ENCODE measurements around the gene TWIST2.

Gene TWIST2

DNA sequence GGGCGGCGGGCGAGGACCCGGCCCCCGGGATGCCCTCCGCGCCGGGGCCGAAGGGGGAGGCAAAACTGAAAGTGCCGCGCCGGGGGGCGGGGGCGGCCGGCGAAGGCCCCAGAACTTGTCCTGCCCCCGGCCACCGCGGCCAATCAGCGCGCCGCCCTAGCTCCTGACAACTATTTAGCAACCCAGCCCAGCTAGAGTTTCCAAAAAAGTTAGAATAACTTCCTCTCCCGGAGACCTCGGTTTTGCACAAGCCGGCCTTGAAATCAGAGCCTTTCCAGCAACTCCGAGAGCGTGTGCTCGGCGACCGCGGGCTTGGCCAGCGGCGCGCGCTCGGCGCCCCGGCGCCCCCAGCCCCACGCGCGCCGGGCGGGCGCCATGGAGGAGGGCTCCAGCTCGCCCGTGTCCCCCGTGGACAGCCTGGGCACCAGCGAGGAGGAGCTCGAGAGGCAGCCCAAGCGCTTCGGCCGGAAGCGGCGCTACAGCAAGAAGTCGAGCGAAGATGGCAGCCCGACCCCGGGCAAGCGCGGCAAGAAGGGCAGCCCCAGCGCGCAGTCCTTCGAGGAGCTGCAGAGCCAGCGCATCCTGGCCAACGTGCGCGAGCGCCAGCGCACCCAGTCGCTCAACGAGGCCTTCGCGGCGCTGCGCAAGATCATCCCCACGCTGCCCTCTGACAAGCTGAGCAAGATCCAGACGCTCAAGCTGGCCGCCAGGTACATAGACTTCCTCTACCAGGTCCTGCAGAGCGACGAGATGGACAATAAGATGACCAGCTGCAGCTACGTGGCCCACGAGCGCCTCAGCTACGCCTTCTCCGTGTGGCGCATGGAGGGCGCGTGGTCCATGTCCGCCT, at the start of gene TWIST2:
TSS of gene TWIST2 (plus strand) at position 245 of the 850 bp plus-strand sequence. CDS start at position 376, 131 bp downstream.
- DNase-seq, result no peak

DNA sequence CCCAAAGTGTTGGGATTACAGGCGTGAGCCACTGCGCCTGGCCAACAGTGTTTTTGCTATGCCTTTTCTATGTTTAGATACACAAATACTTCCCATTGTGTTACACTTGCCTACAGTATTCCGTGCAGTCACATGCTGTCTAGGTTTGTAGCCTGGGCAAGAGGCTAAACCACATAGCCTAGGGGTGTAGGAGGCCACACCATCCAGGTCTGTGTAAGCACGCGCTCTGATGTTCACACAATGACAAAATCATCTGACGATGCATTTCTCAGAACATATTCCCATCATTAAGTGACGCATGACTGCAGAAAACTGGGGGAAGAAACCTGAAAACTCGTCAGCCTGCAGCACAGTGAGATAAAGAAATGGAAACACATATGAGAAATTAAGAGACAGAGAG, 46.1 kb upstream of the TWIST2 start:
- DNase-seq, result no peak

DNA sequence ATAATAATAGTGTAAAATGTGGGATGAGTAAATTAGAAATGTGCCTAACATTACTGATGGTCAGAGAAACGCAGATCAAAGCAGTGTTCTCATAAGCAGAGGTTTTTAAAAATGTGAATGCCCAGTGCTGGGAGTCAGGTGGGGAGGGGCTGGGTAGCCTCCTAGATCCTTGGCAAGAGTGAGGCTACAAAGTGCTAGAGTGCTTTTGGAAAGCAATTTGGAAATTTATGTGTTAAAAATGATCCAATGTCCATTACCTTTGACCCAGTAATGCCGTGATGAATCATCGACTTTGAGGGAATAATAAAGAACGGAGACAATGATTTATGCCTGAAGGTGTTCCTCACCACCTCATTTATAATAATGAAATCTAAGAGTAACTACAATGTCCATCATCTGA, 44.9 kb upstream of the TWIST2 start:
- no peak for DNase-seq

DNA sequence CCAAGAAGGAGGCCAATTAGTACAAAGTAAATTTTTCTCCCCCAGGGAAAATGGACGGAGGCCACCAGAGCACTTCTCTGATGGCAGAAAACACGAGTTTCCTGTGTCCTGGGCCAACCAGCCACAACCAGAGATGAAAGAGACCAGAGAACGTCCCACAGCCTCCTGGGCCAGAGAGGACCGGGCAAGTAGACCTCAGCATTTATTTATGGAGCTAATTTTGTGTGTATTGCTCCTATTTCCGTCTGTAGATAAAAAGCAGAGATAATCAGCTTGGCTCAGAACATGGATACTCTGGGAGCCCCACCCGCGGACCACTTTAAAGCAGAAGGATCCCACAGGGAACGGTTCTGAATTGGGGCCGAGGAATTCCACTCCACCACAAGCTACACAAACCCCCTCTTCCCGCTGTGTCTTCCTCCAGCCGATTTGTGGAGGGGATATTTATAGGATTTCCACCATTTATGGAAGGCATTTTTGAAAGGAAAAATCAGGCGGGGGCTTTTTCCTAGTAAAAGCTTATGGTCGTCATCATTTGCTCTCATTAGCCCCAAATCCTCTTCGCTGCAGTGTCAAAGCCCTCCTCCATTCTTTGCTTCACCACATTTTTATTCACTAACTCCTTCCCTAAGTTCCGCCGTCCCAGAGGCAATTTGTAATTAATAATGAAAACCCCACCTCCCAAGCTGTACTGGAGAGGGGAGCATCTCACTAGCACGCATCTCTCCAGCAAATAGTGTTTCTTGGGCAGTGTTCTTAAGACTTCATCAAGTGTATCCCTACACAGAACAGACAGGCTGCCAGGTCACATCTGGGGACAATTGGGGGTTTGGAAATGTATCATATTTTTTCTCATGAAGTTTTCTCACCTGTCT, 43.7 kb upstream of the TWIST2 start:
- DNase-seq, result no peak

DNA sequence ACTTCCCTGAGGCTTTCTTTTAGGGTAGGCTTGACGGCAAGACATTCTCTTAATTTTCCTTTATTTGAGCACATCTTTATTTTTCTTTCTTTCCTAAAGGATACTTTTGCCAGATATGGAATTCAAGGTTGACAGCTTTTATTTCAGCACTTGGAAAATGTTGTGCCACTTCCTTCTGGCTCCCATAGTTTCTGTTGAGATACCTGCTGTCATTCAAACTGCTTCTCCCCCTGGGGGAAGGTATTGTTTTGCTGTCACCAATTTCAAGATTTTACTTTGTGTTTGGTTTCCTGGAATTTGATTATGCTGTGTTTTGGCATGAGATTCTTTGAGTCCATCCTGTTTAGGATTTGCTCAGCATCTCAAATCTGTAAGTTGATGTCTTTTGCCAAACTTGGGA, 39.1 kb upstream of the TWIST2 start:
- no peak for DNase-seq

DNA sequence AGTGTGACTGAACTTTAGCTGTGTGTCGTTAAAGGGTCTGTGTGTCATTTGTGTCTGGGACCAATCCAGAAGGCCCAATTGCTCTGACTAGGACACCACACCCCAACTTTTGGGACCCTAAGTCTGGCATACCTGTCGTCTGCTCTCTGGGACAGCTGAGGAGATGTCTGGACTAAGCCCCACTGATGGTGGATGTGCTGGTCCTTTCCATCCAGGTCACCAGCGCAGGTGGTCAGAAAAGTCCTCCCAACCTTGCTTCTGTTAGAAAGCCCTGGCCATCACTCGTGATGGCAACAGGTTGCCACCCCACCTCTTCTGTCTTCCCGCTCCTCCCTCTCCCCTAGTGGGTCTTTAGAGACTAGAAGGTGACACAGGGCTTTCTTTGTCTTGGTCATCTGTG, 37.6 kb upstream of the TWIST2 start:
- DNase-seq, result no peak

DNA sequence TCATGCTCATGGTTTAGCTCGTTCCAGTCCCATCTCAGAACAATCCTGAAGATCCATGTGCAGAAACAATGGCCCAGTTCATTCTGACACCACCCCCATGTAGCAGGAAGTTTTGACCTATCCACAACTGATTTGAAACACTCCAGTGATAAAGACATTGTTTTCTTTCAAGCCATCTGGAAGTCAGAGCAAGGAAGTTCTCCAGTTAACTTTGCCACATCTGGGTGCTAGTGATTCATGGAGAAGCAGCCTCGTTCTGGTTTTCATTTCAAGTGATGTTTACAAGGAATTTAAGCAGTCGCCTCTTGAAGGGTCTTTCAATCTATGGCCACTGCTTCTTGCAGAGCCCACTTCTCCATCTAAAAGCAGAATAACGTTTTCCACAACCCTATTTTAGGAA, 36.6 kb upstream of the TWIST2 start:
- DNase-seq, result no peak

DNA sequence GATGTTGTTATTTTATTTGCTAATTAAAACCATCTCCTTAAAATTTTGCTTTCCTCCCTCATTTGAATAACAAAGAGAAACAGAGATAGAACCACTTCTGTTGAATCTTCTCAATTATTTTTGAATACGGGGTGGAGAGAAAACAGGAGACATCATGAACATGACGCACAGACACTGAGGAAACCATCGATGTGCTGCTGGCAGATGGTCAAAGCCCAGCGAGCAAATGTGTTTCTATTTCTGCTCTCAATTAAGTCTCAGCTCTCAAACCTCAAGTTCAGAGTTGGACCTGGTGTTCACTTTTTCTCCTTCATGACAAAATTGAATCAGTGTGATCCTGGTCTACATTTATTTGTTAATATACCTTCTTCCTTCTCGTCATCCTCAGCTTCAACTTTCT, 36.1 kb upstream of the TWIST2 start:
- DNase-seq, result no peak

DNA sequence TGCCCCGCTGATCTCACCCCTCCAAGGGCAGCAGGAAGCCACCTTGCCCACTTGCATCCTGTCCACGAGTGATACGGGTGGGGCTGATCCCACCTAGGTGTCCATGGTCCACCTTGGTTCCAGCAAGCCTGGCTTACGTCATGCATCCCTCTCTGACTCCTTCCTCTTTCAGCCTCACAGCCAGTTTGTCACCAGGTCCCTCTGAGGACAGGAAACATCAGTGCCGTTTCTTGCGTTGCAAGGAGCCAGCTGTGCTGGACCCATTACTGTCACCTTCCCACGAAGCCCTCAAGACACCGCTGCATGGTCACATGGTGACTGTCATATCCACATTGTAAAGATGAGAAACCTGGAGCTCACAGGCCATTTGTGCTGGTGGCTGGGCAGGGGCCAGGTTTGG, 34.8 kb upstream of the TWIST2 start:
- no peak for DNase-seq

DNA sequence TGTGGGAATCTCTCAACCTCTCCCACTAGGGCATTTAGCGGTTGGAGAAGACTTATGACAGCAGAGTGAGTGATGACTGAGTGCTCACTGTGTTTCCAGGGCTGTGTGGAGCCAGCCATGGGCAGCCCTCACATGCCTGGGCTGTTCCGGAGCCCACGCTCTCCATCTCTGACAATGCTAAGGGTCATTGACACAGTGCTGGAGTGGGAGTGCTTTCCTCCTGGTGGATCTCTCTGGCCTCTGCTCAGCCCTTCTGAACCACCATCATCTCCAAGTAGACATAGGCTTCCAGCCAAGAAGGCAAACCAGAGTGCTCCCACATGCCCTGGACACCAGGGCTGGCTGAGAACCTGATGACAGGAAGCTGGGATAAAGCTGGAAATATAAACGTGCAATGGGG, 33.1 kb upstream of the TWIST2 start:
- DNase-seq, result no peak

DNA sequence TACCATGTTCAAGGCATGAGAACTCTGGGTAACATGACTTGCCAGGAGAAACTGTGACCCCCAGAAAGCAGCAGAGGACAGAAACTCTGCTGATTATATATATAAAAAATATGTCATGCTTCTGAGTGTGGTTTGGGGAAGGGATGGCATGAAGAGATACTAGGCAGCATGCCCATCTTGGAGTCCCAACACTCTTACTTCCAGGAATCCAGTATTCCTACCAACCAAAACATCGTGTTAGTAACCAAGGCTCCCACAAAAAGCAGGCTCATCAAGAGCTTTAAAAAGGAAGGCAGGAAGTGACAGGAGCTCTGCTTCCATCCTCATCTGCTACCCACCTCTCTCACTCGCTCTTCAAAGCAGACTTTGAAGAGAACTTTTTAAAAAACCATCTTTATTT, 31.6 kb upstream of the TWIST2 start:
- no peak for DNase-seq

DNA sequence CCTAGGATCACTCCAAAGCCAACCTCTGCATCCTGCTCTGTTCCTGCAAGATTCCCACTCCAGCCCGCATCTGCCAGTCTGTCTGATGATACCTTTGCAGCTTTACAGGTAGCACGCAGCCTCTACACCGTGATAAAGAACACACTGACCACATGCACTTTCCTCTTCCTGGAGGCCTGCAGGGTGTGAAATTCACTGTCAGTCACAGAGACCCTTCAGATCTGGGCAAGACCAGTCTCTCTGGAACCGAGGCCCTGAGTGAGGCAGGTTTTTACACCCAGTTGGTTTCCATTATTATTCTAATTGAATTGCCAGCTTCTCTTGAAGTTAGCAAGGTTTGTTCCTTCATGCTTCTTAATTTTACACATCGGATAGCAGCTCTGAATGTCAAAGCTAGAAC, 30.5 kb upstream of the TWIST2 start:
- no peak for DNase-seq

DNA sequence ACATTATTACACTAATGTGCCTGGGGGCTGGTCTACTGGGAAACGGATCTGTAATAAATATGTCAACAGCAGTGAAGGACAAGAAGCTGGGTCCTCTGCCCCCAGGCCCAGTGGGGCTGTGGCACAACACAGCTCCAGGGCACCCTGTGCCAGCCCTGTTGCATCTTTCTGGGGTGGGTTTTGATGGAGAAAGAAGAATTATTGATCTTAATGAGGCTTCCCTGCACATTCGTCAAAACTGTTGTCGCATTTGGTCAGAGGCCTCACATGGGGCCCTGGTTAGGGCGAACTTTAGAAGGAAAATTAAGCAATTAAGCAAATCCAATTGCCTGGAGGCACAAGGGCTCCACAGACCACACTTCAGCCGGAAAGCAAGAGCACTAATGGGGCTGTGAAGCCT, 30.0 kb upstream of the TWIST2 start:
- no peak for DNase-seq

DNA sequence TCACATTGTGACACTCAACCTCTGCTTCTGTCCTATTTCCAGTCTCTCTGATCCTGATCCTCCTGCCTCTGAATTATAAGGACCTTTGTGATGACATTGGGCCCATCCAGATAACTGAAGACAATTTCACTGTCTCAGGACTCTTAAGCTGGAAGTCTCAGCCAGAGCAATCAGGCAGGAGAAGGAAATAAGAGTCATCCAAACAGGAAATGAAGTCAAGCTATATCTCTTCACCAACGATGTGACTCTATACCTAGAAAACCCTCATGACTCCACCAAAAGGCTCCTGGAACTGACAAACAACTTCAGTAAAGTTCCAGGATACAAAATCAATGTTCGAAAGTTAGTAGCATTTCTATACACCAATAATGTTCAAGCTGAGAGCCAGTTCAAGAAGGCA, 29.3 kb upstream of the TWIST2 start:
- DNase-seq, result no peak

DNA sequence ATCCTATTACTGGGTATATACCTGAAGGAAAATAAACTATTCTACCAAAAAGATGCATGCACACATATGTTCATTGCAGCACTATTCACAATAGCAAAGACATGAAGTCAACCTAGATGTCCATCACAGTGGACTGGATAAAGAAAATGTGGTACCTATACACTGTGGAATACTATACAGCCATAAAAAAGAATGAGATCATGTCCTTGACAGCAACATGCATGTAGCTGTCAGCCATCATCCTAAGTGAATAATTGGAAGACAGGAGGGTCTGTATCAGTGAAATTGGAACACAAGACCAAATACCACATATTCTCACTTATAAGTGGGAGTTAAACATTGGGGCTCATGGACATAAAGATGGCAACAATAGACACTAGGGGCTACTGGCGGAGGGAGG, 27.7 kb upstream of the TWIST2 start:
- no peak for DNase-seq

DNA sequence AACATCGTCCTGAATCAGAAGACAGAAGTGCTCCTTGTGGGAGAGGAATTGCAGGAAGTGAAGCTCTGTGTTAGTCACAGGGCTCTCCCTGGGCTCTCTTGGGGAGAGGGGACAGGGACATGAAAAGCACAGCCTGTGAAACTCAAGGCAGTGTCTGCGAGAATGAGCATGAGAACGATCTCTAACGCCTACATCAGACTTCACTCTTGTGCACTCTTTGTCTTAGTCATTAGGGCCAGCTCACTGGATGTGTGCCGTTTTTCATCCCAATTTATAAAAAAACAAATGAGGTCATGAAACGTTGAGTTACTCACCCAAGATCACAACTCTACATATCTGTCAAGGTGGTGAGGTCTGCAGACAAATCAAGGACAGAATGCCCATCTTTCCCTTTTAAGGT, 27.0 kb upstream of the TWIST2 start:
- no peak for DNase-seq

DNA sequence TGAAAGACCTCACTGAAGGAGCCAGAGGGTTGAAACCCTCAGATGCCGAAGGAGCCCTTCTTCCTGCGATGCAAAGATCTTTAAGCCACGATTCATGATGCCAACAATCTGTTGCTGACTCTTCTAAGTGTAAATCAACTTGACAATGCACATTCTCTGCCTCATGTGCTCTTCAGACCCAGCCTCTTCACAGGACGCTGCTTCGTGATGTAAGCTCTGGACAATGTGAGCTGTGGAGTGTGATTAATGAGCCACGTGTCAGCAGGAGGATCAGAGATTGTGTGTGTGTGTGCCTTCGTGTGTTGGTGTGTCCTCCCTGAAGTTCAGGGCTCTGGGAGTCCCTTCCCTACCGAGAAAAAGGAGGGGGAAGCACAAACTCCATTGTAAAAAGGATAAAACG, 26.5 kb upstream of the TWIST2 start:
- no peak for DNase-seq

DNA sequence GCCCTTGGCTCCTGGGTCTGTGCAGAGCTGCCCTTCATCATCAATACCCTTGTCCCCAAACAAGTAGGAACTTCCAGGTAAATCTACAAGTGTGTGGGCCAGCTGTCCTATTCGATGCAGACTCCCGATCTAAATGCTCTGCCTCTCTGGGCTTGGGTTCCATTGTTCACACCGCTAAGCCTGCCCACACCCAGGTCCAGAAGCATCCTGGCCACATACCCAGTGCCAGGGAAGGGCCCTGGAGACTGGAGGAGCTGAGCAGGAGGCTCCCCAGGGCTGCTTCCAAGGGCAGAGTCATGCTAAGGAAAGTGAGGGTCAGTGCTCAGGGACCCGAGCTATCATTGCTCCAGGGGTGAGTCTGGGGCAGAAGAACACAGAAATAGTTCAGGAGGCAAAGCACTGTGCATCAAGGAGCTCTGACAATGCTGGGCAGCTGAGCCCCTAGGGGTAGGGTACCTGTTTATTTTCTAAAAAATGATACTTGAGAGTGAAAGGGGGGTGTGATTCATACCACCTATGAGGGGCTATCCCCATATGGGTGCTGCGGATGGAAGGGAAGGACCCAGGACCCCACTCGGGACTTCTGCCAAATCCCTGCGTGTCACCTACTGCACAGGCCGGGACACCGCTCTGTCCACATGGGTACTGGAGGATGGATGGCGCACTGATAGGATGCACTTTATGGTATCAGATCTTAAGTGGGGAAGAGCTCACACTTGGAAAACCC, 25.8 kb upstream of the TWIST2 start:
- DNase-seq, result no peak

DNA sequence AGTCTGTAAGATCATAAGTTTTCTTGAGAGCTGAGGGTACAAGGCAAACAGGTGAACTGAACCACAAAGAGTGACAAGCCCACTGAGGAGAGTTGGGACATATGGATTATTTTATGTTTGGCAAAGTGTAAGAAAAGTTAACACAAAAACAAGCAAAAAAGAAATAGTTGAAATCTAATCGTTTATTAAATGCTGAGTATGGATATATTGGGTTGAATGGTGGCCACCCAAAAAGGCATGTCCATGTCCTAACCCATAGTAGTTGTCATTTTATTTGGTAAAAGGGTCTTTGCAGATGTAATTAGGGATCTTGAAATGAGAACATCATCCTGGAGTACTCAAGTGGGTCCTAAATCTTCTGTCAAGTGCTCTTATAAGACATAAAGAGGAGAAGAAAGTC, 24.9 kb upstream of the TWIST2 start:
- DNase-seq, result no peak

DNA sequence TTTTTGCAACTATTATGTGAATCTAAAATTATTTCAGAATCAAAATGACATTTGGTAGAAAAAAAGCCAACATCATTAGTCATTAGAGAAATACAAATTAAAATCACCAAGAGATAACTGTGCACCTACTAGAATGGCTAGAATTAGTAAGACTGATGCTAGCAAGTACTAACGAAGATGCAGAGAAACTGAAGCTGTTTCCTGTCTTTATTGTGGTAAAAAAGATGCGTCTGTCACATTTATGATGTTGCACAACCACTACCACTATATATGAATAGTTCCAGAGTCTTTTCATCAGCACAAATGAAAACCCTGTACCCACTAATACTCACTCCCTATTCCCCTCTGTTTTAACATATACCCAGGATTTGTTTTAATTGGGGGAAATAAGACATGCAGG, 16.7 kb upstream of the TWIST2 start:
- DNase-seq, result no peak

DNA sequence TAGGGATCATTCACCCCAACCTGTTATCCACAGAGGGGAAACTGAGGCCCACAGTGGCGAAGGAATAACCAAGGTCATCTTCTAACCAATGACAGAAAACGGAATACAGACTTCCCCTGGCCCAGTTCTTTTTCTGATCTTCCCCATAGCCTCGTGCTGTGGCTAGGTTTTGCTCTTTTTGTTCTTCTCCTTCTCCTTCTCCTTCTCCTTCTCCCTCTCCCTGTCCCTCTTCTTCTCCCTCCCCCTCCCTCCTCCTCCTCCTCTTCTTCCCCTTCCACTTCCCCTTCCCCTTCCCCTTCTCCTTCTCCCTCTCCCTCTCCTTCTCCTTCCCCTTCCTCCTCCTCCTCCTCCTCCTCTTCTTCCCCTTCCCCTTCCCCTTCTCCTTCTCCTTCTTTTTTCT, 12.9 kb upstream of the TWIST2 start:
- no peak for DNase-seq

DNA sequence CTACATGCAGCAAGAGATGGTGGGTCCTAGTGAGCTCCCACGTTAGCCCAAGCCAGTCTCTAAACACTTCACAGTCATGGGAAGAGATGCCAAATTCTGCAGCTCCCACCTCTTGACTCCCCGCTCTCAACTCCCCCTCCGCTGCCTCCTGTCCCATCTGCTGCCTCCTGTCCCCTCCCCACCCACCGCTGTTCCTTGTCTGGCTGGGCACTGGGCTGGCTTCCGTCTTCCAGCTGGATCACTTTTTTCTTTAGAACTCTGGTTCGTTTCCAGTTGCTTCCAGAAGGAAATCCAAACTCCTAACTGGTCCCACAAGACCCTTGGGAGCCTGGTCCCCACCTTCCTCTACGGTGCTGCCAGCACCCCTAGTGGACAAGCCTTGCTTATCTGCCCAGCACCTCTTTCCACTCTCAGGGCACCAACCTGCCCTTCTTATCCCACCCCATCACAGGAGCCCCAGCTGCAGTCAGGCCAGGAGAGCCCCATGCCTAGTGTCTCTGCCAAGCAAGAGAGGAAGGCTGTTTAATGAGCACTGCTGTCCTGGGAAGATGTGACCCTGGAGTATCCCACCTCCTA, 12.1 kb upstream of the TWIST2 start:
- no peak for DNase-seq

DNA sequence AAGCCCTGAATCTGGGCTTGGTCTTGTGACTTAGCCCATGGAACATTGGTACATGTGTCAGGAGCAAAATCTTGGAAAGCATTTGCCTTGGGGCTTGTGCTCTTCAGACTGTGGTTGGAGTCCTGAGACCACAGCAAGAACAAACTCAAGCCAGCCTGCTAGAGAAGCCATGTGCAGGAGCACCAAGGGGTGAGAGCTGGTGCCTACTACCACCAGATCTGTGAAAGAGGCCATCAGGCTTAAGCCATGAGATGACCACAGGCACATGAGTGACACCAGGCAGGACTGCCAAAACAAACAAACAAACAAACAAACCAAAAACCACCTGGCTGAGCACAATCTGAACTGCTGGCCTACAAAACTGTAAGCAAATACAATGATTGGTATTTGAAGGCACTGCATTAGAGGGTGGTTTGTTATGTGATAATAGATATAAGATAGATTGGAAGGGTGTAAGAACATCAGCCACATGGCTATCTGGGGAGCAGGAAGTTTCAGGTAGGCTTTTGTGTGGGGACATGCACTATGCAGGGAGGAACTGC, 9.0 kb upstream of the TWIST2 start:
- DNase-seq, result no peak

Data from COR-L47 (cell line).